Neural cell (in vitro differentiated cells): ENCODE data around the gene ATP8B1. TPM values are rescaled to one million over a fixed set of nuclear protein-coding genes. Genes with fewer than 3 reads are reported as not detected.

Experiments
- H2AFZ ChIP-seq: fragments of 200-600, 300-800 bp; sonication (generic), shearing (Covaris generic); 2 replicates; pipeline ENCODE4 v1.6.0; 2014; ENCODE audit warnings: low read depth, mild to moderate bottlenecking, antibody characterized with exemption, low read length, moderate library complexity
- H3F3A ChIP-seq: fragments of 200-600 bp; shearing (Covaris generic); 2 replicates; pipeline ENCODE4 v1.6.1; 2016; ENCODE audit warnings: mild to moderate bottlenecking, moderate library complexity, mixed read lengths, antibody characterized with exemption, low read length; ENCODE audit not compliant: insufficient read depth, poor library complexity, severe bottlenecking
- H3K27ac ChIP-seq: fragments of 200-600, 300-800 bp; sonication (generic), shearing (Covaris generic); 2 replicates; pipeline ENCODE4 v1.5.1; 2014; ENCODE audit warnings: mild to moderate bottlenecking, low read length, moderate library complexity
- H3K27me3 ChIP-seq: fragments of 300-800, 200-600 bp; sonication (generic), shearing (Covaris generic); 2 replicates; pipeline ENCODE4 v1.6.0; 2014; ENCODE audit warnings: mild to moderate bottlenecking, low read depth, low read length, moderate library complexity; ENCODE audit not compliant: insufficient read depth
- H3K36me3 ChIP-seq: fragments of 300-800, 200-600 bp; sonication (generic), shearing (Covaris generic); 2 replicates; pipeline ENCODE4 v1.5.1; 2014; ENCODE audit warnings: mild to moderate bottlenecking, antibody characterized with exemption, low read length, moderate library complexity; ENCODE audit not compliant: insufficient read depth
- H3K4me2 ChIP-seq: fragments of 300-800, 200-600 bp; sonication (generic), shearing (Covaris generic); 2 replicates; pipeline ENCODE4 v1.6.0; 2014; ENCODE audit warnings: mild to moderate bottlenecking, low read length
- H3K4me3 ChIP-seq: fragments of 300-800, 200-600 bp; sonication (generic), shearing (Covaris generic); 2 replicates; pipeline ENCODE4 v1.5.1; 2014; ENCODE audit warnings: mild to moderate bottlenecking, low read length, moderate library complexity
- H3K79me2 ChIP-seq: fragments of 200-600 bp; shearing (Covaris generic); replicated peaks from 2 replicates; pipeline ENCODE4 v1.6.0; 2014; ENCODE audit warnings: mild to moderate bottlenecking, low read length, moderate library complexity; ENCODE audit not compliant: insufficient read depth
- H3K9ac ChIP-seq: fragments of 300-800, 200-600 bp; sonication (generic), shearing (Covaris generic); 2 replicates; pipeline ENCODE4 v1.6.1; 2016; ENCODE audit warnings: mild to moderate bottlenecking, low read length, mixed read lengths
- H3K9me2 ChIP-seq: fragments of 200-600 bp; shearing (Covaris generic); 2 replicates; pipeline ENCODE4 v1.6.1; 2016; ENCODE audit warnings: mild to moderate bottlenecking, low read length, mixed read lengths; ENCODE audit not compliant: insufficient read depth
- H3K9me3 ChIP-seq: fragments of 200-600, 300-800 bp; sonication (generic), shearing (Covaris generic); 2 replicates; pipeline ENCODE4 v1.6.1; 2016; ENCODE audit warnings: mild to moderate bottlenecking, mixed run types, low read length, moderate library complexity, mixed read lengths
- H4K20me1 ChIP-seq: fragments of 200-600 bp; shearing (Covaris generic); 2 replicates; pipeline ENCODE4 v1.6.1; 2016; ENCODE audit warnings: mild to moderate bottlenecking, mixed run types; ENCODE audit not compliant: insufficient read depth
- CTCF ChIP-seq: fragments of 450-650 bp; IDR thresholded peaks from 2 replicates; pipeline ENCODE4 v1.5.1; 2014; ENCODE audit warnings: antibody characterized with exemption, mild to moderate bottlenecking, moderate library complexity; ENCODE audit not compliant: poor library complexity, severe bottlenecking
- EP300 ChIP-seq: fragments of 450-650 bp; conservative IDR thresholded peaks from 2 replicates; pipeline ENCODE4 v1.6.1; 2014; ENCODE audit warnings: antibody characterized with exemption, mild to moderate bottlenecking, moderate library complexity; ENCODE audit not compliant: poor library complexity, severe bottlenecking
- EZH2 ChIP-seq: fragments of 200-600, 300-800 bp; shearing (Covaris generic), sonication (generic); IDR thresholded peaks from 2 replicates; pipeline ENCODE4 v1.6.1; 2014; ENCODE audit warnings: antibody characterized with exemption, low read length, borderline replicate concordance, mild to moderate bottlenecking; ENCODE audit not compliant: insufficient read depth, poor library complexity, severe bottlenecking
- MXI1 ChIP-seq: fragments of 450-650 bp; conservative IDR thresholded peaks from 2 replicates; pipeline ENCODE4 v1.6.1; 2014; ENCODE audit warnings: antibody characterized with exemption, mild to moderate bottlenecking; ENCODE audit not compliant: poor library complexity, severe bottlenecking
- POLR2AphosphoS5 ChIP-seq: IDR thresholded peaks from 2 replicates; pipeline ENCODE4 v1.6.1; 2012
- RAD21 ChIP-seq: fragments of 450-650 bp; conservative IDR thresholded peaks from 2 replicates; pipeline ENCODE4 v1.6.1; 2014; ENCODE audit warnings: antibody characterized with exemption, mild to moderate bottlenecking, moderate library complexity
- REST ChIP-seq: IDR thresholded peaks from 2 replicates; pipeline ENCODE4 v1.6.1; 2012; ENCODE audit warnings: borderline replicate concordance
- SMC3 ChIP-seq: fragments of 450-650 bp; conservative IDR thresholded peaks from 2 replicates; pipeline ENCODE4 v1.6.1; 2014; ENCODE audit warnings: antibody characterized with exemption, mild to moderate bottlenecking, moderate library complexity; ENCODE audit not compliant: poor library complexity
- TAF1 ChIP-seq: IDR thresholded peaks from 2 replicates; pipeline ENCODE4 v1.6.1; 2012; ENCODE audit warnings: low read depth
- polyA plus RNA-seq: library from polyadenylated mRNA; depleted of rRNA; stranded (reverse); fragments of >200 nt; gene quantifications from 2 replicates; pipeline ENCODE4 v1.2.3, GENCODE V29; 2014

Gene ATP8B1
- polyA plus RNA-seq, 1 donor from 2014 or later, result not detected

GRCh38 chr18:57806201-57806977 is 3.3 kb upstream of the ATP8B1 start:
- no peak overlapping the region for H3K4me2 ChIP-seq
- no peaks in the 10 kb centered on the region for H3K36me3 ChIP-seq
- H3K27me3 ChIP-seq, result peaks cover 38% of the 10 kb centered on the region
- TF ChIP-seq MXI1 (no peak), RAD21 (no peak)
- no peaks in the 10 kb centered on the region for H3K9me2 ChIP-seq
- no peak overlapping the region for H3K27ac ChIP-seq
- no peaks in the 10 kb centered on the region for H3F3A ChIP-seq
- H3K79me2 ChIP-seq, result no peaks in the 10 kb centered on the region
- no peaks in the 10 kb centered on the region for H4K20me1 ChIP-seq
- H3K4me3 ChIP-seq, result no peak overlapping the region
- no peaks in the 10 kb centered on the region for H3K9me3 ChIP-seq
- no peak overlapping the region for H2AFZ ChIP-seq
- H3K9ac ChIP-seq, result no peak overlapping the region

- Histone ChIP-seq H3K27me3 (peaks cover 51% of the 10 kb centered on the region), H3K79me2 (no peaks in the 10 kb centered on the region), H3K9ac (no peak overlapping the region), H3K9me3 (no peaks in the 10 kb centered on the region), H3K4me2 (no peak overlapping the region), H3F3A (no peaks in the 10 kb centered on the region), H2AFZ (no peak overlapping the region), H4K20me1 (no peaks in the 10 kb centered on the region), H3K9me2 (no peaks in the 10 kb centered on the region), H3K4me3 (no peak overlapping the region), H3K36me3 (no peaks in the 10 kb centered on the region), H3K27ac (no peak overlapping the region)
- TF ChIP-seq SMC3 (no peak), EP300 (no peak), REST (no peak), POLR2AphosphoS5 (no peak), CTCF (no peak), RAD21 (no peak), EZH2 (no peak), MXI1 (no peak), TAF1 (no peak)
Observed at GRCh38 chr18:57805117-57805516, 2.0 kb upstream of the ATP8B1 start.
